Epithelial cell of prostate (primary cell): ENCODE data around the gene THBD.
A peak's percentile ranks its signal among the peaks of the same experiment; 100 is the strongest.

ENCODE experiments used
- DNase-seq: peaks from one replicate; pipeline ENCODE4 v3.0.0-alpha.2; 2011; ENCODE audit warnings: low read depth, low spot score
- H3K27ac ChIP-seq: fragments of 450-650 bp; 2 replicates; pipeline ENCODE4 v1.5.1; 2017; ENCODE audit warnings: mild to moderate bottlenecking

Gene THBD

GRCh38 chr20:23018941-23019340 lies 30.5 kb downstream of the THBD start:
- no peak overlapping the region for H3K27ac ChIP-seq
- DNase-seq, result no peak

GRCh38 chr20:23018432-23018831 lies 31.0 kb downstream of the THBD start:
- no peak overlapping the region for H3K27ac ChIP-seq
- no peak for DNase-seq

GRCh38 chr20:23017516-23017915 lies 32.0 kb downstream of the THBD start:
- H3K27ac ChIP-seq, result no peak overlapping the region
- DNase-seq, result no peak

GRCh38 chr20:23013429-23013828 lies 36.0 kb downstream of the THBD start:
- no peak overlapping the region for H3K27ac ChIP-seq
- no peak for DNase-seq

GRCh38 chr20:23011008-23011721 lies 38.3 kb downstream of the THBD start:
- no peak for DNase-seq
- H3K27ac ChIP-seq, result no peak overlapping the region

GRCh38 chr20:23010096-23010495 lies 39.4 kb downstream of the THBD start:
- no peak for DNase-seq
- peak overlapping the region; percentile 8 for H3K27ac ChIP-seq

- peak overlapping the region; percentile 8 for H3K27ac ChIP-seq
- peak; percentile 31 for DNase-seq
These were observed 39.8 kb downstream of the THBD start for GRCh38 chr20:23009636-23010035.

GRCh38 chr20:23008667-23009066 lies 40.8 kb downstream of the THBD start:
- no peak for DNase-seq
- H3K27ac ChIP-seq, result no peak overlapping the region

- DNase-seq, result no peak
- H3K27ac ChIP-seq, result no peak overlapping the region
These were observed 41.4 kb downstream of the THBD start for GRCh38 chr20:23007886-23008655.

GRCh38 chr20:23007462-23007861 lies 42.0 kb downstream of the THBD start:
- H3K27ac ChIP-seq, result no peak overlapping the region
- DNase-seq, result no peak

- no peak overlapping the region for H3K27ac ChIP-seq
- no peak for DNase-seq
These were observed 43.7 kb downstream of the THBD start for GRCh38 chr20:23005776-23006175.

GRCh38 chr20:23003881-23004460 lies 45.5 kb downstream of the THBD start:
- H3K27ac ChIP-seq, result no peak overlapping the region
- no peak for DNase-seq

GRCh38 chr20:23003077-23003635 lies 46.3 kb downstream of the THBD start:
- no peak overlapping the region for H3K27ac ChIP-seq
- no peak for DNase-seq

GRCh38 chr20:23002276-23002675 lies 47.2 kb downstream of the THBD start:
- DNase-seq, result no peak

GRCh38 chr20:23000232-23000947 lies 49.1 kb downstream of the THBD start:
- no peak overlapping the region for H3K27ac ChIP-seq
- no peak for DNase-seq

More at GRCh38 chr20:23002276-23002675, 47.2 kb downstream of the THBD start:
- no peak overlapping the region for H3K27ac ChIP-seq

GRCh38 chr20:22999756-23000155 lies 49.7 kb downstream of the THBD start:
- H3K27ac ChIP-seq, result no peak overlapping the region

GRCh38 chr20:22998476-22998875 lies 51.0 kb downstream of the THBD start:
- H3K27ac ChIP-seq, result no peak overlapping the region
- no peak for DNase-seq

More at GRCh38 chr20:22999756-23000155, 49.7 kb downstream of the THBD start:
- no peak for DNase-seq

GRCh38 chr20:22995923-22996322 lies 53.5 kb downstream of the THBD start:
- DNase-seq, result no peak
- H3K27ac ChIP-seq, result no peak overlapping the region
